Nephron progenitor cell (in vitro differentiated cells): ENCODE measurements around the gene MRPS25.
A peak's percentile ranks its signal among the peaks of the same experiment; 100 is the strongest.
"Not testable (repeated sequence)": the region's sequence is repeated elsewhere in the genome, so short reads cannot be mapped to it uniquely, and the experiment has no call there.

Experiments used
- DNase-seq: peaks from one replicate; pipeline ENCODE4 v3.0.0; 2021
- H3K27ac Mint-ChIP-seq: 2 replicates; pipeline ENCODE4 v1.8.0; 2021; ENCODE audit warnings: mild to moderate bottlenecking, moderate library complexity, mixed read lengths
- H3K27me3 Mint-ChIP-seq: 2 replicates; pipeline ENCODE4 v1.8.0; 2021; ENCODE audit warnings: mild to moderate bottlenecking, low read depth, mixed read lengths; ENCODE audit not compliant: poor library complexity
- H3K36me3 Mint-ChIP-seq: 2 replicates; pipeline ENCODE4 v1.8.0; 2021; ENCODE audit warnings: low read depth, mixed read lengths
- H3K4me1 Mint-ChIP-seq: 2 replicates; pipeline ENCODE4 v1.8.0; 2021; ENCODE audit warnings: mixed read lengths
- H3K4me3 Mint-ChIP-seq: 2 replicates; pipeline ENCODE4 v1.8.0; 2021; ENCODE audit warnings: mild to moderate bottlenecking, moderate library complexity, mixed read lengths
- H3K9me3 Mint-ChIP-seq: 2 replicates; pipeline ENCODE4 v1.8.0; 2021; ENCODE audit warnings: mild to moderate bottlenecking, moderate library complexity, mixed read lengths
- CTCF ChIP-seq: fragments of 200-600 bp; sonication (generic); IDR thresholded peaks from 2 replicates; pipeline ENCODE4 v1.5.0; 2021; ENCODE audit warnings: antibody characterized with exemption

MRPS25 gene

GRCh38 chr3:15010664-15011063 is 54.5 kb downstream of the MRPS25 start:
- Mint-ChIP-seq H3K9me3 (no peaks in the 10 kb centered on the region), H3K27me3 (no peaks in the 10 kb centered on the region), H3K4me3 (no peak overlapping the region), H3K4me1 (peaks cover 8% of the 10 kb centered on the region), H3K36me3 (peaks cover 66% of the 10 kb centered on the region), H3K27ac (peak overlapping the region; percentile 75)
- no peak for DNase-seq
- TF ChIP-seq CTCF = no peak

- Mint-ChIP-seq H3K4me3 (no peak overlapping the region), H3K36me3 (peaks cover 66% of the 10 kb centered on the region), H3K27me3 (no peaks in the 10 kb centered on the region), H3K27ac (no peak overlapping the region), H3K9me3 (no peaks in the 10 kb centered on the region), H3K4me1 (peaks cover 8% of the 10 kb centered on the region)
- TF ChIP-seq CTCF = no peak
- DNase-seq = no peak
Observed at GRCh38 chr3:15009167-15009566, 55.9 kb downstream of the MRPS25 start.

DNA sequence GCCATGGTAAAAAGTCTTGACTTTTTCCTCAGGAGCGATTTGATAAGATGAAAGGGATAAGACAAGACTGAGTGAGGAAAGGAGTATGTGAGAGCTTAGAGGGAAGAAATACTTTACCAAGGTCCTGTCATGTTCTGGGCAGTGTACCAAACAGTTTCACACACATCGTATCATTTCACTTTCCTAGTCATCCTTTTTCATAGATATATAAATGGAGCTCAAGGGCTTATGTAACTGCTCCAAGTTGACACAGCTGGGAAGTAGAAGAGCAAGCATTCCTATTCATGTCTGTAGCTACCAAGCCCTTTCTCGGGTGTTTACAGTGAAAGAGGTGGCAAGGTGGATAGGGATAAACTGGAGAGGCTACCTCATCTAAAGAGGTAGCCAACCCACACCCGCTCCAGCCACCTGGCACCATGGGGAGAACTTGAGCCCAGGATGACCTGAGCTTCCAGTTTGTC is 57.4 kb downstream of the MRPS25 start:
- Mint-ChIP-seq H3K4me1 (peaks cover 4% of the 10 kb centered on the region), H3K4me3 (no peak overlapping the region), H3K36me3 (peaks cover 65% of the 10 kb centered on the region), H3K27ac (no peak overlapping the region), H3K9me3 (no peaks in the 10 kb centered on the region), H3K27me3 (no peaks in the 10 kb centered on the region)
- DNase-seq = no peak
- TF ChIP-seq CTCF = no peak

DNA sequence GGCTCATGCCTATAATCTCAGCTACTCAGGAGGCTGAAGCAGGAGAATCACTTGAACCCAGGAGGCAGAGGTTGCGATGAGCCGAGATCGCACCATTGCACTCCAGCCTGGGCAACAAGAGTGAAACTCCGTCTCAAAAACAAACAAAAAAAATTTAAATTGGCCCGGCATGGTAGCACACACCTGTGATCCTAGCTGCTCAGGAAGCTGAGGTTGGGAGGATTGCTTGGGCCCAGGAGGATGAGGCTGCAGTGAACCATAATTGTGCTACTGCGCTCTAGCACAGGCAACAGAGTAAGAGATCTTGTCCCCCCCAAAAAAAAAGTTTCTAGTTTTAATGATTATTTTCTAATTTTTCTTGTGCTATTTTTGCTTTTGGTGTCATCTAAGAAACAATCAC is 65.9 kb downstream of the MRPS25 start:
- H3K4me3 Mint-ChIP-seq, H3K4me1 Mint-ChIP-seq, DNase-seq, H3K27ac Mint-ChIP-seq, H3K27me3 Mint-ChIP-seq: not testable (repeated sequence)
- H3K9me3 Mint-ChIP-seq = peaks cover 42% of the 10 kb centered on the region
- peaks cover 72% of the 10 kb centered on the region for H3K36me3 Mint-ChIP-seq
